T-helper 22 cell (primary cell): ENCODE data around the gene PARP14.
"Not testable (repeated sequence)": the region's sequence is repeated elsewhere in the genome, so short reads cannot be mapped to it uniquely, and the experiment has no call there.

Experiments used
- DNase-seq: peaks from one replicate; pipeline ENCODE4 v3.0.0-alpha.2; 2020; ENCODE audit warnings: low read depth

PARP14 gene

DNA sequence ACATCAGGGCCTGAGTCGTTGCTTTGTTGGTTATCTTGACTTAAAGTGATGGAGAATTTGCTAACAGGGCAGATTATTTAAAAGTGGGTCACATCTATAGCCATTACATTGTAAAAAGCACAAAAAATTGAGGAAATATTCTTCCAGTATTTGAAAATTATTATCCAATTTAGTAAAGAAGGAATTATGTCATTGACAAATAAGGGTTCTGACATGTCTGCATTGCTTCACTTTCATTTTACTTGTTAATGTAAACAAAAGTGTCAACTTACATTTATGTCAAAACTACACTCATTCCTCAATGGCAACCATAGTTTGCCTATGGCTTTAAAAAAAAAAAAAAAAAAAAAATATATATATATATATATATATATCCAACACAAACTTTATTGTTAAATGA is 3.4 kb upstream of the PARP14 start:
- no peak for DNase-seq

DNA sequence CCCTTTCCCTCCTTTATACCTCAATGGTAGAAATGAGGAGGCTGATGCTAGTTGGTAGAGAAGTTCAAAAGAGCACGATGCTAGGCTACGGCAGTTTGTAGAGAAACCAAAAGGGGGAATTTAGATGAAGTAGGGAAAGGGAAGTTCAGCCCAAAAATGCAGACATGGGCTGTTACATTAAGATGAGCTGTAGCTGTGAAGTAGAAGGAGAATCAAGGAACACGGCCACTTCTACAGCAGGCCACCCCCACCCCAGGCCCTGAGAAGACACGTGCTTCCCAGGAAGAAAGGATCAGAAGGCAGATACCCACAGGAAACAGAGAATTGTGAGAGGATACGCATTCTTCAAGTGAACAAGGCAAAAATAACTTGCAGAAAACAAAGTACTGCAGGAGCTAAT is 2.1 kb upstream of the PARP14 start:
- DNase-seq, result no peak

DNA sequence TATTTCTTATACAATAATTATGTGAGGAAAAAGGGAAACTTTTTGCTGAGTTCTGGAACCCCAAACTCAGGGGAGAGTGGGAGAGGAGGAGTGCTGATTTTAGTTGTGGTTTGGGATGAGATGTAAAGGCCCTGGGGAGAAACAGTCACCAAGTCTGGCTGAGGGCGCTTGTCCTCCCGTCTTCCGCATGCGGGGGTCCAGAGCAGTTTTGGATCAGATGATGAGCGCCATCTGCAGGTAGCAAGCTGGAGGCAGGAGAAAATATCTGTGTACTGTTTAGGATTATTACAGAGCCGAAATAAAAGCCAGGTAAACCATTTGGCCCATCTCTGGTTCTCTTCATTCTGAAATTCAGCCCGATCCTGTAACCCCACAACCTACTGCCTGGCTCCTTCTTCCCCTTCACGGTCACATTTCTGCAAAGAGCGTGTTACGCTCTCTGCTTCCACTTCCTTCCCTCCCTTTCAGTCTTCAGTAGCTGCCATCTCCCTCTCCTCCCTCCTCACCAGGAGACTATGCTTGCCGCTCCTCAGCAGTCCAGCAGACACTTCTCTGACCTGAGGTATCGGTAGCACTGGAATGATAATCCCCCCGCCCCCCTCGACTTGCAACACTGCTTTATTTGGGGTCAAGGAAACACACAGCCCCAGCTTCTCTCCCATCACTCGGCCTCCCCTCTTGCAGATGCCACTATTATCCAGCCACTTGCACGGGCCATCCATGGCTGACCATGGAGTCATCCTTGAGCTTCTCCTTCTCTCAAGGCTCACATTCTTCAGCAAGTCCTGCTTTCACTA is 1.4 kb upstream of the PARP14 start:
- peak; percentile 61 for DNase-seq

DNA sequence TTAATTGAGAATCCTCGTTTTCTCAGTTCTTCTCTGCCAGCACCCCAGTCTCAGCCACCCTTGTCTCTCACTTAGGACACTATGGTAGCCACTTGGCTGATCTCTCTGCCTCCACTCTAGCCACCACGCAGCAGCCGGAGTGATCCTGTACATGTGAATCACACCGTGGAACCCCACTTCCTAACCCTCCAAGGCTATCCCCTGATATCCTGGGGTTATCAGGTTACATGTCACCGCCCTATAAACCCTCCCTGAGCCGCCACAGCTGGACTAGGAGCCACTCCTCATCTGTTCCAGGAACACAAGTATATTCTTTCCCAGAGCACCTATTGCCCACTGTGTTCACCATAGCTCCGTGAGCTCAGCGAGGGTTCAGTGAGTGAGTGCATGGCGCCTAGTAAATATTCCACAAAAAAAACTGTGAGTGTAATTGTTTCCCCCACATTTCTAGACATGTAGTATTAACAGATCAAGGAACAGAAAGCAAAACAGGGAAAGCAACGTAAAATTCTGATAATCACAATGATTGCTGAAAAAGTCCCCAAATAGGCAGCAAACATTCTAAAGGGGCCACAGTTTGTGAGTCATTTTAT is 661 bp upstream of the PARP14 start:
- no peak for DNase-seq

DNA sequence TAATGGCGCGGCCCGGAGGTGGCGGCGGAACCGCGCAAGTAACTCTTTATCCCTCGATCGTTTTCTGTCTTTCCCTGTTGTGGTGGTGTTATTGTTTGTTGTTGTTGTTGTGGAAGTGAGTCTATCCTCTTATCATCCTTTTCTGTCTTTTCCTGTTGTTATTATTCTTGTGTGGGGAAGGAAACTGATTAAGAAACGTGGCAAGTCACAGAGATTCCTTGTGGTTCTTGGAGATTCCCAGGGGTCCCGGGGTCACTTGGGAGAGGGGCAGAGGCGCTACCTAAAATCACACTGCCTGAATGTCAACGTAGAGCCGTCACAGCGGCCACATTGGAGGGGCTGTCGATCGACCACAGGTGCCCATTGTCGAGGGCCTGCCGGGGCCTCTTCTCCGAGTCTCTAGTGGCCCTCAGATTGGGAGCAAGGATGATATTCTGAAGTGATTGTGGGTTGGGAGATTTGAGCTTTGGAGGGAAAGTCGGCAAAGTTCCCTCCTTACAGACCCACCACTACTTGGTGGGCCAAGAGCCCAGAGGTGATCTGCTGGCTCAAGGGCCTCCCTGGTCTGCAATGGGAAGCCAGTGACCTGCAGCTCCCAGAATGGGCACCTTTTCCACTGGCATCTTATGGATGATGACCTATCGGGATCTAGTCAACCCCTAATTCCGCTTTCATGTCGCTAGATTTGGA is 790 bp downstream of the PARP14 start:
- no peak for DNase-seq

DNA sequence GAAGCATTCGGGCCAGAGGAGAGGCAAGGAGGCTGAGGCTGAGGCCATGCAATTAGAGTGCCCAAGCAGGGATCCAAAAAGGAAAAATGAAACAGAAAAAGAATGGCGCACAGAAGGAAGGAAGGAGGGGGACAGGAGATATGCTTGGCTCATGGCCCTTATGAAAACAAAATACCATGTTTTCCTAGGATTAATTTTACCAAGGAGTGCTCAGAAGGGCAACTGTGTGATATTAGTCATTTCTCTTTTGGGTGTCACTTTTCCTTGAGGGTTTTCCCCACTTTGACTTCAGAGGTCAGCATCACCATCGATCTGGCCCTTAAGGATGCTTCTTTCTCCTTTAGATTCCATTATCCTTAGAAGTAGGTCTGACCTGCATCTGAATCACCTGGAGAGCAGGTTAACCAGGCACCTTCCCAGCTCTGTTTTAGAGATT is 1.4 kb downstream of the PARP14 start:
- no peak for DNase-seq

DNA sequence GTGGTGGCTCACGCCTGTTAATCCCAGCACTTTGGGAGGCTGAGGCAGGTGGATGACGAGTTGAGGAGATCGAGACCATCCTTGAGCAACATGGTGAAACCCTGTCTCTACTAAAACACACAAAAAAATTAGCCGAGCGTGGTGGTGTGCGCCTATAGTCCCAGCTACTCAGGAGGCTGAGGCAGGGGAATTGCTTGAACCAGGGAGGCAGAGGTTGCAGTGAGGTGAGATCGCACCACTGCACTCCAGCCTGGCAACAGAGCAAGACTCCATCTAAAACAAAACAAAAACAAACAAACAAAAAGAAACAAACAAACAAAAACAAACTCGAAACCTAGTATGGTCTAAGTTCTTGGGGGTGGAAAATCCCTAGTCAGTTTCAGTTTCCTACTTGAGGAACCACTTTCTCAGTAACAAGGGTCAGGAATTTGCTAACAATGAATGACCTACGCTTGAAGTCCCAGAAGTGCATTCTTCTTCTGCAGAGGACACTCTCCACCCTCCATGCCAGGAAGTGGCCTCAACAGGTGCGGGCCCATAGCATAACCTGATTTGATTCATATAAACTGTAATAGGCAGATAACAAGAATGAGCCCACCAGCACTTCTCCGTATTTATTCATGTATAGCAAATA is 2.3 kb downstream of the PARP14 start:
- DNase-seq, result not testable (repeated sequence)

DNA sequence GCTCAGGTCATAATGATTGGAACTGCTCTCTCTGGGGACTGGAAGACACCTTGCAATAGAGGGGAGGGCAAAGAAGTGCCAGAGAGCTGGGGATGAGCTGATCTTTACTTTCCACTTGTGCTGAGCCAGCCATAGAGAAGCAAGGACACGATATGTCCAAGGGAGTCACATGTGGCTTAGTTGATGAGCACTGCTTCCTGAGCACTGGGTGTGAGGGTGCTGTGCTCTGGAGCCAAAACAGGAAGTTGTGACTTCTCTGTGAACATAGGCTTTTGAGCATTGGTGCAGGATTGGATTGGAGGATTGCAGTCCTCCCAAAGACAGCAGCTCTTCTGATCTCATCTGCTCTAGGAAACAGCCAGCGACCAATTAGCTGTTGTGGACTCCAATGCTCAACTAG is 6.7 kb downstream of the PARP14 start:
- no peak for DNase-seq

DNA sequence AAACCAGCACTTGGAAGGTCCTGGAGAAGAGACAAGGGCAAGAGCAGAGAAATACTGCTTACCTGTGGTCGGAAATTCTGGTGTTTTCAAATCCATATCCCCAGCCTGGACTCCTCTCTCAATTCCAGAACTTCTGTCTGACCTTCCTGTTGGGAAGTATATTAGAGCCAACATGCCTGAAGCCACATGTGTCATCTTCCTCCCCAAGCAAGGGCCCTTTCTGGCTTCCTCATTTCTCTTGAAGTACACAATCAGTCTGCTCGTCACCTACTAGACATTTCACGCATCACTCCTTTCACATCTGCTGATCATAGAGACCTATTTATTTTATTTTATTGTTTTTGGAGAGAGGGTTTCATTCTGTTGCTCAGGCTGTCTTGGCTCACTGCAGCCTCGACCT is 8.4 kb downstream of the PARP14 start:
- DNase-seq, result no peak

DNA sequence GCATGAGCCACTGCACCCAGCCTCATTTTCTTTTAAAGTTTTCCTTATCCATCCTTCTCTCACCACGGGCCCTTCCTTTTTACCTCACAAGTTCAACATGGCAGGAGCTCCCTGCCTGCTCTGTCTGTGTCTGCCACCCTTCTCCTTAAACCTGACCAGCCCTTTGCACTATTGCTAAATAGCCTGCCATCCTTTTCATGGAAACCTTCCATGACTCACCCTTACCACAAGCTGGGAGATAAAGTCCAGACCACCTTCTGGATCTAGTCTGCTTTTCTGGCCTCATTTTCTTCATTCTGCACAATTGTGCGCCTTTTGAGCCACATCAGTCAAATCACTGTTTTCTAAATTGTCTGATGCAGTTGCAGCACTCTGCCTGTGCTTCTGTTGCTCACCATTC is 8.9 kb downstream of the PARP14 start:
- no peak for DNase-seq

DNA sequence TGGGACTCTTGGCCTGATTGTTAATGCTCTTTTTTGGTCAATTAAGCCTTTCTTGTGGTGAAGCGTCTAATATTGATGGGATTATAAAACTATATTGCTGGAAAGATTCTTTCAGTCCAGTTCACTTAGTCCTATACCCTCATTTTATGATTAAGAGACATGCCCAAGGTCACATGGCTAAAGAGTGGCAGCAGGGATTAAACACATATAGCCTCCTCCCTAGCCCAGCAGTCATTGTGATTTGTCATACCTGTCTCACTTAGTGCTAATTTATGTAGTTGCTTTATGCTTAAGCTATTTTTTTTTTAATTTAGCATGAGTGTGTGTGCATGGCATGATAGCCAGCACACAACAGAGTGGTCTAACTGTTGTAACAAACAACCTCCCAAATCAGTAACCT is 9.5 kb downstream of the PARP14 start:
- no peak for DNase-seq

DNA sequence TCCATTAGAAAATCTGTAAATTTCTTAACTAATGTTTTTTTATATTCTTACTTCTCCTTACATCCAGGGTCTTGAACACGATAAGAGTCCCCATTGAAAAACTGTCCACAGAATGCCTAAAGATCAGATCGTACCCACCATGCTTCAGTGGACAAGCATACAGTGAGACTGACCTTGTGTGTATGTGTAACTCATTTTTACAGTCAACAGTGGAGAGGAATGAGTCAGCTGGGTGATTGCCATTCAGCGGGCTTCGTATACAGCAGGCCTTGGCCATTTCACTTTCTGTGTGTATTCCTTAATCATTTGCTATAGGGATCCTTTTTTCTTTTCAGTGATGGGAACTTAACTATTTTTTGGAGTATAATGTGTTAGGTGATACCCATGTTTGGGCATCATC is 10.6 kb downstream of the PARP14 start:
- DNase-seq, result no peak

DNA sequence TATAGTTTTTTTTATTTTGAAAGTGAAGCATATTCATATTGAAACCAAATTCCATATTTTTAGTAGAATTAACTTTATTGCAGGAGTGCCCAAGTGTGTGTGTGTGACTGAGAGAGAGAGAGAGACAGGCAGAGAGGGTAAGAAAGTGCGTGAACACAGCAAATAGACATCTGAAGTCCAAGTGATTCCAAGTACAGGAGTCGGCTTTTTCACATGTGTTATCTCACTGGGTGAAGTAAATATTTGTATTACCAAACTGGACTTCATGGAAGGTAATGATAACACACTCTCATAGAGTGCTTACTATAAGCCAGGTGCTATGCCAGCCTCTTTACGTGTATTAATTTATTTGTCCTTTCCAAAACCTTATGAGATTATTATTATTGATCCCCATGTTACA is 12.0 kb downstream of the PARP14 start:
- DNase-seq, result no peak

DNA sequence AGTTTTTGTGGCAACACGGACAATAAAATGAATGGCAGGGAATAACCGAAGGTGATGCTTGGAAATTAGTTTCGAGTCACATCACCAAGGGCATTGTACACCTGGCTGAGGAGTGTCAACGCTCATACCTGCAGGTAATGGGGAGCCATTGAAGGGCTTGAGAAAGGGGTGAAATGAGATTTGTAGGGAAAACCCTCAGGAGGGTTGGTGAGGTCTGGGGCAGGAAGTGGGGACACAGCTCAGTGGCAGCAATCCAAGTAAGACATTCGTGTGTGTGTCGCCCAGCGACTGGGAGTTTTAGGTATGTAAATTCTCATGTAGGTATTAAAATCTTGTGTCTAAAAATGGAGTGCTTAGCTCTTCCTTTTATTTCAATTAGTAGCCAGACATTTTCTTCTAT is 14.3 kb downstream of the PARP14 start:
- DNase-seq, result no peak

DNA sequence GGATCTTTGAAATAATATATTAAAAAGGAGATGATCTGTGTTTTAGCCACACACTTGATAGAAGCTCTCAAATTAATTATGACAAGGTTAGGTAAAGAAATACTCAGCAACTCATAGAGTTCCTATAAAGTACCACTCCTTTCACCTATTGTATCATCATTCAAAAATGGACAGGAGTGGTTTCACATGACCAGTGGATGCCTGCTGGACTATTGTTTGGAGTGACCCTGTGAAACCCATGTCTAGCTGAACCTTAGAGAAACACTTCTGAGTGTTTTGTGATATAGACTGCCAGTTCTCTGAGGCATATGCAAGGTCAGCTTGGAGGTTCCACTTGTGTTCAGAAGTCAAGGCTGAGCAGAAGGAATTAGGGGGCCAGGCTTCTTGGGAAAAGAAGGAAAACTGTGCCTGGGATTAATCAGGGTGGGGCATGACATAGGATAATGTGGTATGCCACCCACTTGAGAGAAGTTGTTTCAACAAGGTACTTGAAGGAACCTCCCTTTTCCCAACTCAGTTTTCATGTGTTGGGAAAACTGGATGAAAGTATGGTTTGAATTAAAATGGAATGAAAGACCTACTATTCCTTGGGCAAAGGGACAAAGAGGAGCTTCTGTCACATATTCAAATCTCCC is 15.4 kb downstream of the PARP14 start:
- no peak for DNase-seq

DNA sequence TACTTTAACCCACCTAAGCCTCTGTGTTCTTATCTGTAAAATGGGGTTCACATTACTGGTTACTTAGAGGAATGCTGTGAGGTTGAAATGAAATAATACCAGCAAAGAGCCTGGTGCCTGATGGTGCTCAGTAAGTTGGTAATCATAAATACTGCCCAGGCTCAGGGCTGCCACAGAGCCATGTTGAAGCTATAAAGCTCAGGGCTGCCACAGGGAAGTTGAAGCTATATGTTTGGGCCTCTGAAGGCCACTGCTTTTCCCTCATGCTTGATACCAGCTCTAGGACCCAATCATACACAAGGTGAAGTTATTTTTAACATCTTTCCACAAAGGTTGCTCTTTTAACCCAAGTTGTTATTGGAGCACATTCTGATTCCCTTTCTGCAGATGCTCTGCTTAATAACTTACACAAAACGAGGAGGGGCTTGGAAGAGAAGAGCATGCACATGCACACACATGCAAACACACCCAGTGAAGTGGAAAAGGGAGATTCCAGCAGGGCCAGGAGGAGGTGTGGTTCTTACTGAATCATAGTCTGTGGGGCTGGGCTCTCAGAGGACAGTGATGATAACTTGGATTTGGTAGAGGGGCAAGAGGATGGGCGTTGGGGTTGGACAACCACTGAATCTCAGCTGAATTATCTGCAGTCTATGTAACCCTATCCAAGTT is 17.4 kb downstream of the PARP14 start:
- no peak for DNase-seq

DNA sequence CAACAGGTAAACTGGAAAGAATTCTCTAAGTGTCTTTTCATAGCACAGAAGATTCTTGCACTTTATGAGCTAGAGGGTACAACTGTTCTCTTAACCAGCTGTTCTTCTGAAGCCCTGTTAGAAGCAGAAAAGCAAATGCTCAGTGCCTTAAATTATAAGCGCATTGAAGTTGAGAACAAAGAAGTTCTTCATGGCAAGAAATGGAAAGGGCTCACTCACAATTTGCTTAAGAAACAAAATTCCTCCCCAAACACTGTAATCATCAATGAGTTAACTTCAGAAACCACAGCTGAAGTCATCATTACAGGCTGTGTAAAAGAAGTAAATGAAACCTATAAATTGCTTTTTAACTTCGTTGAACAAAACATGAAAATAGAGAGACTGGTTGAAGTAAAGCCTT is 19.6 kb downstream of the PARP14 start:
- no peak for DNase-seq

DNA sequence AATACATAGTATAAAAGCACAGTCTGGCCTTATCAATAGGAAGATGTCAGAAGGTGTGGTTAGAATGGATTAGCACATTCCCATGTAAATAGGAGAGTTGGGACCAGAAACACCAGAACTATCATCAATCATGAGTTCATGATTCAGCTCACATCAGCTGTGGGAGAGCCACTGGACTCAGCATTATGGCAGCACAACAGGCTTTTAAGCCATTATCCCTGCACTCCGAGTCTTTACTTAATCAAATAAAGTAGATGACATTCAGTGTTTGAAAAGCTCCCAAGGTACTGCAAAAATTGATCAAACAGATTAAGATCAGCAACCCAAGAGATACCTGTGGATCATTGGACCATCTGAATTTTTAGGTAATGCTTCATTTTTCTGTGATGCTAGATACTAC is 24.7 kb downstream of the PARP14 start:
- no peak for DNase-seq

DNA sequence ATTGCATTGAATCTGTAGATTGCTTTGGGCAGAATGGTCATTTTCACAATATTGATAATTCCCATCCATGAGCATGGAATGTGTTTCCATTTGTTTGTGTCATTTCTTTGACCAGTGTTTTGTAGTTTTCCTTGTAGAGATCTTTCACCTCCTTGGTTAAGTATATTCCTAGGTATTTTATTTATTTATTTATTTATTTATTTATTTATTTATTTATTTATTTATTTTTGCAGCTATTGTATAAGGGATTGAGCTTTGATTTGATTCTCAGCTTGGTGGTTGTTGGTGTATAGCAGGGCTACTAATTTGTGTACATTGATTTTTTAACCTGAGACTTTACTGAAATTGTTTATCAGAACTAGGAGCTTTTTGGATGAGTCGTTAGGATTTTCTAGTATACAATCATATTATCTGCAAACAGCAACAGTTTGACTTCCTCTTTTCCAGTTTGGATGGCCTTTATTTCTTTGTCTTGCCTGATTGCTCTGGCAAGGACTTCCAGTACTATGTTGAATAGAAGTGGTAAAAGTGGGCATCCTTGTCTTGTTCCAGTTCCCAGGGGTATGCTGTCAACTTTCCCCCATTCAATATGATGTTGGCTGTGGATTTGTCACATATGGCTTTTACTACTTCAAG is 30.1 kb downstream of the PARP14 start:
- DNase-seq, result not testable (repeated sequence)

DNA sequence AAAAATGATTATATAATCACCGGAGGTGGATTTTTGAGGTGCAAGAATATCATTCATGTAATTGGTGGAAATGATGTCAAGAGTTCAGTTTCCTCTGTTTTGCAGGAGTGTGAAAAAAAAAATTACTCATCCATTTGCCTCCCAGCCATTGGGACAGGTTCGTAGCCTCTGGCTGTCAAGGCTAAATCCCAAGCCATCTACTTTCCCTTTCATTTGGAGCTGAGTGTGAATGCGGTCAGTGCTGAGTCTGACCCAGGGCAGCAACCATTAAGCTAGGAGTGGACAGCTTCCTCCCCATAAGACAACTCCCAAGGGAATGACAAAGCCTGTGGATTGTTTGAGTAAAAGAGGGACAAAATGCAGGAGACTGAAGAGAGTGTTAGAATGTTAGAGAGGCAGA is 33.6 kb downstream of the PARP14 start:
- no peak for DNase-seq

DNA sequence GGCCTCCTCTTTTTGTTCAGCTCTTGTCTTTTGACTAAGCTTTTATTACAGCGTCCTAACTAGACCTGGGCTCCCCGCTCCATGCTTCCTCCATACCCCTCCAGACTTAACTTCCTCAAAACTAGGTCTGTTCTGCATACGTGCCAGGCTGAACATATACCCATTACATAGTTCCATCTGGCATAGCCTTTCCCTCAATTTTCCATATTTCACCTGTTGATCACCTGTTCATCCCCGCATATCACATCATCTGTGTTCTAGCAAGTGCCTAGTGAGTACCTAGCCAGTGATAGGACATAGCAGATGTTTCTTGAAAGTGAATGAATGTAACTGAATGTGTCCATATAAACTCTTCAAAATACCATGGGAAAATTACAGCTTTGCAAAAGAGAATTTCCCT is 36.0 kb downstream of the PARP14 start:
- no peak for DNase-seq
